OCI-LY1 (cell line): Measurements from ENCODE around the gene ZNF281.

Experiments
- H2AFZ ChIP-seq: fragments of 200-600 bp; sonication (generic), shearing (Covaris generic); 2 replicates; pipeline ENCODE4 v1.6.0; 2014; ENCODE audit warnings: antibody characterized with exemption, mild to moderate bottlenecking, low read length
- H3F3A ChIP-seq: fragments of 200-600 bp; sonication (generic), shearing (Covaris generic); 2 replicates; pipeline ENCODE4 v1.6.0; 2014; ENCODE audit warnings: mild to moderate bottlenecking, antibody characterized with exemption, low read length, moderate library complexity; ENCODE audit not compliant: insufficient read depth
- H3K27ac ChIP-seq: fragments of 200-600 bp; sonication (generic); 2 replicates; pipeline ENCODE4 v1.5.1; 2014; ENCODE audit warnings: low read length, mixed run types, mild to moderate bottlenecking, low read depth; ENCODE audit not compliant: poor library complexity, severe bottlenecking
- H3K27me3 ChIP-seq: fragments of 200-600 bp; sonication (generic); 2 replicates; pipeline ENCODE4 v1.6.0; 2014; ENCODE audit warnings: antibody characterized with exemption, mild to moderate bottlenecking, low read length, moderate library complexity; ENCODE audit not compliant: insufficient read depth
- H3K36me3 ChIP-seq: fragments of 200-600 bp; sonication (generic); 2 replicates; pipeline ENCODE4 v1.6.1; 2014; ENCODE audit warnings: mild to moderate bottlenecking, antibody characterized with exemption, low read length, moderate library complexity, mixed read lengths; ENCODE audit not compliant: insufficient read depth
- H3K4me1 ChIP-seq: fragments of 200-600 bp; sonication (generic); 2 replicates; pipeline ENCODE4 v1.5.1; 2014; ENCODE audit warnings: mild to moderate bottlenecking, low read length, moderate library complexity; ENCODE audit not compliant: insufficient read depth, severe bottlenecking
- H3K4me2 ChIP-seq: fragments of 200-600 bp; sonication (generic), shearing (Covaris generic); 2 replicates; pipeline ENCODE4 v1.6.1; 2014; ENCODE audit warnings: low read length
- H3K4me3 ChIP-seq: fragments of 200-600 bp; sonication (generic); 2 replicates; pipeline ENCODE4 v1.5.1; 2014; ENCODE audit warnings: low read length, low read depth, mild to moderate bottlenecking, mixed read lengths; ENCODE audit not compliant: poor library complexity, severe bottlenecking
- H3K79me2 ChIP-seq: fragments of 200-600 bp; shearing (Covaris generic); 2 replicates; pipeline ENCODE4 v1.6.1; 2016; ENCODE audit warnings: mixed run types, low read length, mixed read lengths; ENCODE audit not compliant: insufficient read depth
- H3K9ac ChIP-seq: fragments of 200-600 bp; sonication (generic), shearing (Covaris generic); 2 replicates; pipeline ENCODE4 v1.6.1; 2014; ENCODE audit warnings: mild to moderate bottlenecking, low read length, mixed read lengths
- H3K9me2 ChIP-seq: fragments of 200-600 bp; sonication (generic), shearing (Covaris generic); 2 replicates; pipeline ENCODE4 v1.6.1; 2014; ENCODE audit warnings: low read depth, mild to moderate bottlenecking, low read length, mixed read lengths
- H3K9me3 ChIP-seq: fragments of 200-600 bp; shearing (Covaris generic); 2 replicates; pipeline ENCODE4 v1.6.1; 2014; ENCODE audit warnings: low read length, mixed read lengths
- H4K20me1 ChIP-seq: fragments of 200-600 bp; sonication (generic), shearing (Covaris generic); 2 replicates; pipeline ENCODE4 v1.6.0; 2016; ENCODE audit warnings: mild to moderate bottlenecking, low read length; ENCODE audit not compliant: insufficient read depth
- CTCF ChIP-seq: fragments of 200-600 bp; sonication (generic), shearing (Covaris generic); IDR thresholded peaks from 2 replicates; pipeline ENCODE4 v1.5.1; 2017; ENCODE audit warnings: mild to moderate bottlenecking, antibody characterized with exemption, low read length, moderate library complexity, mixed read lengths
- EZH2 ChIP-seq: fragments of 200-600 bp; sonication (generic), shearing (Covaris generic); IDR thresholded peaks from 2 replicates; pipeline ENCODE4 v1.8.0; 2017; ENCODE audit warnings: borderline replicate concordance, mixed run types, mild to moderate bottlenecking, antibody characterized with exemption, low read length, moderate library complexity, mixed read lengths

Gene ZNF281

GRCh38 chr1:200399860-200400259, 10.0 kb downstream of the ZNF281 start:
- Histone ChIP-seq H3K4me3 (no peak overlapping the region), H3K79me2 (peaks cover 13% of the 10 kb centered on the region)
- TF ChIP-seq CTCF (no peak), EZH2 (no peak)

GRCh38 chr1:200398373-200398772, 11.5 kb downstream of the ZNF281 start:
- no peaks in the 10 kb centered on the region for H3F3A ChIP-seq
- TF ChIP-seq CTCF = no peak
- no peak for TF ChIP-seq EZH2

More at GRCh38 chr1:200399860-200400259, 10.0 kb downstream of the ZNF281 start:
- Histone ChIP-seq H3K27ac (no peak overlapping the region), H3K36me3 (peaks cover 26% of the 10 kb centered on the region), H3F3A (no peaks in the 10 kb centered on the region), H3K9ac (no peak overlapping the region), H3K9me2 (no peaks in the 10 kb centered on the region), H2AFZ (no peak overlapping the region), H3K4me1 (no peaks in the 10 kb centered on the region), H4K20me1 (no peaks in the 10 kb centered on the region), H3K4me2 (no peak overlapping the region), H3K9me3 (no peaks in the 10 kb centered on the region), H3K27me3 (no peaks in the 10 kb centered on the region)

GRCh38 chr1:200392625-200393185, 17.1 kb downstream of the ZNF281 start:
- Histone ChIP-seq H3K27ac (no peak overlapping the region), H3K9me2 (no peaks in the 10 kb centered on the region), H3K27me3 (no peaks in the 10 kb centered on the region), H3K4me1 (no peaks in the 10 kb centered on the region), H3K79me2 (no peaks in the 10 kb centered on the region), H4K20me1 (no peaks in the 10 kb centered on the region), H2AFZ (no peak overlapping the region), H3F3A (no peaks in the 10 kb centered on the region), H3K9ac (no peak overlapping the region), H3K9me3 (no peaks in the 10 kb centered on the region), H3K36me3 (no peaks in the 10 kb centered on the region; the same call in 1 of the 2 replicates), H3K4me2 (no peak overlapping the region), H3K4me3 (no peak overlapping the region)
- TF ChIP-seq CTCF = no peak
- no peak for TF ChIP-seq EZH2

More at GRCh38 chr1:200398373-200398772, 11.5 kb downstream of the ZNF281 start:
- Histone ChIP-seq H3K9ac (no peak overlapping the region), H2AFZ (no peak overlapping the region), H3K4me3 (no peak overlapping the region), H3K27ac (no peak overlapping the region), H3K4me2 (no peak overlapping the region), H3K36me3 (peaks cover 17% of the 10 kb centered on the region), H3K27me3 (no peaks in the 10 kb centered on the region), H3K79me2 (peaks cover 11% of the 10 kb centered on the region), H3K4me1 (no peaks in the 10 kb centered on the region), H3K9me3 (no peaks in the 10 kb centered on the region), H3K9me2 (no peaks in the 10 kb centered on the region), H4K20me1 (no peaks in the 10 kb centered on the region)
